ENCODE measurements around the gene LSAMP. TPM values are rescaled to one million over a fixed set of nuclear protein-coding genes. Genes with fewer than 3 reads are reported as not detected.

Gene LSAMP
- total and polyA plus RNA-seq, 9 of the 15 experiments (the other 6 are each of a cell fraction or from before 2014, with no cell fraction given), result 0.09 to 0.11 TPM; not detected in 7

GRCh38 chr3:116129187-116129946, 315.9 kb downstream of the LSAMP start:
- CTCF ChIA-PET (ENCODE audit: low intra/inter-chr PET ratio), result no interaction called here
- DNase-seq (ENCODE audit: extremely low read depth in 1 of 4, low spot score in 3 of 4), result no peak
- no peaks in the 10 kb centered on the region for H3K4me1 ChIP-seq (replicated peaks in 1 of 2; ENCODE audit: control insufficient read depth in 2 of 2, insufficient read depth in 2 of 2, low read length in 2 of 2)
- H3K9me3 ChIP-seq (replicated peaks; ENCODE audit: control insufficient read depth, insufficient read depth, low read depth, low read length), result no peaks in the 10 kb centered on the region
- no peaks in the 10 kb centered on the region for H3K36me3 ChIP-seq (ENCODE audit: control insufficient read depth, insufficient read depth, low read length)
- FAIRE-seq, result no peak
- POLR2A ChIA-PET, result no interaction called here
- no peak overlapping the region for H3K27ac ChIP-seq (ENCODE audit: extremely low read depth, low read depth, low read length)
- H3K4me3 ChIP-seq, result no peak overlapping the region
- in situ Hi-C loops (cut with MboI) (loop anchor here (25.0 kb wide), 1 partner anchor 633 kb away; no protein-coding TSS in a partner anchor), intact Hi-C loops (cut with micrococcal nuclease) (no loop called here)
- H2AFZ ChIP-seq (ENCODE audit: low read depth, low read length), result no peak overlapping the region
- H4K20me1 ChIP-seq (replicated peaks; ENCODE audit: control insufficient read depth, insufficient read depth, low read length), result no peaks in the 10 kb centered on the region
- 56% methylated on average over 5 of the region's 5 CpGs for WGBS (ENCODE audit: insufficient coverage, low coverage, missing lambda C conversion rate)
- no peaks in the 10 kb centered on the region for H3K9me1 ChIP-seq (ENCODE audit: control insufficient read depth, insufficient read depth, low read length)
- H3K27me3 ChIP-seq (ENCODE audit: control insufficient read depth in 2 of 2, insufficient read depth in 2 of 2, low read length in 2 of 2), result no peaks in the 10 kb centered on the region
- H3K79me2 ChIP-seq (ENCODE audit: control insufficient read depth, insufficient read depth, low read length), result no peaks in the 10 kb centered on the region
- ATAC-seq, result no peak
- H3K4me2 ChIP-seq (ENCODE audit: insufficient read depth, low read length), result no peak overlapping the region
- TF ChIP-seq MITF (IDR thresholded peaks at IDR 0.05) (no peak), XRCC5 (IDR thresholded peaks at IDR 0.05; ENCODE audit: low read depth, low read length) (no peak), ZC3H11A (IDR thresholded peaks at IDR 0.05; ENCODE audit: low read depth, low read length) (no peak)
- no TSS peak for BruUV-seq (replicated peaks)
- H3K9ac ChIP-seq (ENCODE audit: insufficient read depth in 1 of 2, low read depth in 2 of 2, low read length in 2 of 2), result no peak overlapping the region

GRCh38 chr3:116127464-116127863, 317.8 kb downstream of the LSAMP start:
- CTCF ChIA-PET (ENCODE audit: low intra/inter-chr PET ratio), result no interaction called here
- in situ Hi-C loops (cut with MboI) (loop anchor here (25.0 kb wide), 1 partner anchor 635 kb away; no protein-coding TSS in a partner anchor), intact Hi-C loops (cut with micrococcal nuclease) (no loop called here)
- no peaks in the 10 kb centered on the region for H3K36me3 ChIP-seq (ENCODE audit: control insufficient read depth, insufficient read depth, low read length)
- ATAC-seq (no peak), DNase-seq (ENCODE audit: extremely low read depth in 1 of 4, low spot score in 3 of 4) (no peak), FAIRE-seq (no peak)
- H3K79me2 ChIP-seq (ENCODE audit: control insufficient read depth, insufficient read depth, low read length), result no peaks in the 10 kb centered on the region
- no peaks in the 10 kb centered on the region for H3K4me1 ChIP-seq (replicated peaks in 1 of 2; ENCODE audit: control insufficient read depth in 2 of 2, insufficient read depth in 2 of 2, low read length in 2 of 2)
- H3K4me3 ChIP-seq, result no peak overlapping the region
- H3K9me3 ChIP-seq (replicated peaks; ENCODE audit: control insufficient read depth, insufficient read depth, low read depth, low read length), result no peaks in the 10 kb centered on the region
- no peaks in the 10 kb centered on the region for H4K20me1 ChIP-seq (replicated peaks; ENCODE audit: control insufficient read depth, insufficient read depth, low read length)
- no peaks in the 10 kb centered on the region for H3K27me3 ChIP-seq (ENCODE audit: control insufficient read depth in 2 of 2, insufficient read depth in 2 of 2, low read length in 2 of 2)
- no peak overlapping the region for H3K9ac ChIP-seq (ENCODE audit: insufficient read depth in 1 of 2, low read depth in 2 of 2, low read length in 2 of 2)
- POLR2A ChIA-PET, result no interaction called here
- no peak overlapping the region for H3K4me2 ChIP-seq (ENCODE audit: insufficient read depth, low read length)
- 28% methylated on average over 2 of the region's 2 CpGs for WGBS (ENCODE audit: insufficient coverage, low coverage, missing lambda C conversion rate)
- no peaks in the 10 kb centered on the region for H3K9me1 ChIP-seq (ENCODE audit: control insufficient read depth, insufficient read depth, low read length)
- no peak overlapping the region for H3K27ac ChIP-seq (ENCODE audit: extremely low read depth, low read depth, low read length)
- no TSS peak for BruUV-seq (replicated peaks)
- no peak overlapping the region for H2AFZ ChIP-seq (ENCODE audit: low read depth, low read length)
- no peak for TF ChIP-seq ATF2 (CRISPR knock-in tag; IDR thresholded peaks at IDR 0.05)
- TF ChIP-seq C11orf30 (IDR thresholded peaks at IDR 0.05; ENCODE audit: low read depth), result peak; percentile 78
- TF ChIP-seq CEBPZ (IDR thresholded peaks at IDR 0.05; ENCODE audit: borderline replicate concordance, low read depth, low read length), result no peak
- TF ChIP-seq MAFG (tag; conservative IDR thresholded peaks at IDR 0.05), result 0 out of 2 replicates have a peak, but pooled peaks have one; percentile 42
- peak; percentile 85 for TF ChIP-seq ZNF316 (IDR thresholded peaks at IDR 0.05)
- no peak for TF ChIP-seq L3MBTL2 (IDR thresholded peaks at IDR 0.05)
- no peak for TF ChIP-seq KAT8 (IDR thresholded peaks at IDR 0.05; ENCODE audit: low read depth)
